Keratinocyte (primary cell): Measurements from ENCODE around the gene CHN2. TPM values are rescaled to one million over a fixed set of nuclear protein-coding genes. Genes with fewer than 3 reads are reported as not detected.

Source experiments
- DNase-seq: peaks from one replicate; pipeline ENCODE4 v3.0.0-alpha.2; 2011; ENCODE audit warnings: low read depth, missing footprints, low spot score
- FAIRE-seq: peaks from 2 replicates; lab custom pipeline; 2011; peaks lifted over from hg19 to GRCh38; lab: Jason Lieb, UNC
- H2AFZ ChIP-seq: 2 replicates; pipeline ENCODE4 v1.6.0; 2012; ENCODE audit warnings: low read length, control low read depth, inconsistent platforms; ENCODE audit not compliant: control insufficient read depth
- H3K27ac ChIP-seq: 2 replicates; pipeline ENCODE4 v1.5.1; 2011; ENCODE audit warnings: low read length; ENCODE audit not compliant: control insufficient read depth, insufficient read depth
- H3K27me3 ChIP-seq: 3 replicates; pipeline ENCODE4 v1.6.0; 2011; ENCODE audit warnings: low read length; ENCODE audit not compliant: control insufficient read depth, insufficient read depth; ENCODE audit errors: extremely low read depth
- H3K36me3 ChIP-seq, 2 experiments: 2 replicates in 1 of 2; 3 replicates in 1 of 2; pipeline ENCODE4 v1.5.1; 2011; ENCODE audit warnings: low read length in 2 of 2, mild to moderate bottlenecking in 1 of 2; ENCODE audit not compliant: control insufficient read depth in 2 of 2, insufficient read depth in 2 of 2; ENCODE audit errors: extremely low read depth in 1 of 2
- H3K4me1 ChIP-seq: 3 replicates; pipeline ENCODE4 v1.5.1; 2011; ENCODE audit warnings: low read length; ENCODE audit not compliant: control insufficient read depth, insufficient read depth; ENCODE audit errors: extremely low read depth
- H3K4me2 ChIP-seq: 3 replicates; pipeline ENCODE4 v1.6.0; 2011; ENCODE audit warnings: low read depth, low read length; ENCODE audit not compliant: control insufficient read depth, insufficient read depth; ENCODE audit errors: extremely low read depth
- H3K4me3 ChIP-seq, 3 experiments: fragments of 200-600 bp in 1 of 3; sonication (generic) in 1 of 3; 2 replicates in 2 of 3; 3 replicates in 1 of 3; pipeline ENCODE4 v1.5.1; 2011 to 2016; ENCODE audit warnings: low read length in 3 of 3, mild to moderate bottlenecking in 3 of 3, control low read depth in 2 of 3, inconsistent platforms in 1 of 3, low read depth in 1 of 3, mixed read lengths in 1 of 3, mixed run types in 1 of 3, moderate library complexity in 1 of 3; ENCODE audit not compliant: control insufficient read depth in 2 of 3, insufficient read depth in 2 of 3; ENCODE audit errors: extremely low read depth in 1 of 3
- H3K79me2 ChIP-seq: 2 replicates; pipeline ENCODE4 v1.6.0; 2012; ENCODE audit warnings: low read length; ENCODE audit not compliant: control insufficient read depth, insufficient read depth
- H3K9ac ChIP-seq: 3 replicates; pipeline ENCODE4 v1.6.0; 2011; ENCODE audit warnings: low read length; ENCODE audit not compliant: control insufficient read depth, insufficient read depth; ENCODE audit errors: extremely low read depth
- H3K9me1 ChIP-seq: 3 replicates; pipeline ENCODE4 v1.6.0; 2011; ENCODE audit warnings: low read length; ENCODE audit not compliant: control insufficient read depth, insufficient read depth; ENCODE audit errors: extremely low read depth
- H3K9me3 ChIP-seq: 2 replicates; pipeline ENCODE4 v1.5.1; 2012; ENCODE audit warnings: low read depth, low read length; ENCODE audit not compliant: control insufficient read depth
- H4K20me1 ChIP-seq: 3 replicates; pipeline ENCODE4 v1.6.0; 2011; ENCODE audit warnings: low read length; ENCODE audit not compliant: control insufficient read depth, insufficient read depth; ENCODE audit errors: extremely low read depth
- EZH2 ChIP-seq: IDR thresholded peaks from one replicate; pipeline ENCODE4 v1.6.1; 2012; ENCODE audit warnings: inconsistent platforms, mild to moderate bottlenecking, low read length, moderate library complexity
- dilution Hi-C: fragments of 300-500 bp; cut with MboI; formaldehyde crosslinking; loops from one replicate; pipeline ENCODE4 v1.7.0; 2020; ENCODE audit warnings: low sequenced_read_pairs; ENCODE audit not compliant: extremely low pct_ligation_motif_present
- polyA plus RNA-seq, 5 experiments: library from polyadenylated mRNA; depleted of rRNA in 3 of 5; stranded (reverse) in 3 of 5; stranded (forward) in 1 of 5; unstranded in 1 of 5; fragments of >200 nt; gene quantifications; 1 replicate in 1 of 5; 2 replicates in 3 of 5; 3 replicates in 1 of 5; pipeline versions ENCODE4 v1.2.1 to v1.2.3, GENCODE V29; 2011 to 2012; ENCODE audit warnings: missing spikeins in 2 of 5, low read depth in 1 of 5, low replicate concordance in 1 of 5
- TF ChIP-seq, protein P1 (sequence below), 3 experiments: IDR thresholded peaks in 1 of 3; conservative IDR thresholded peaks in 1 of 3; optimal IDR thresholded peaks in 1 of 3; 2 replicates in 2 of 3; 3 replicates in 1 of 3; pipeline versions ENCODE3 to v1.5.1; 2011; ENCODE audit warnings: low read length in 3 of 3, mild to moderate bottlenecking in 3 of 3, moderate library complexity in 2 of 3, control low read depth in 1 of 3, inconsistent platforms in 1 of 3; ENCODE audit not compliant: insufficient read depth in 2 of 3; ENCODE audit errors: extremely low read depth in 1 of 3

CHN2 gene
- polyA plus RNA-seq, 1 donor (not counting 4 experiments of a cell fraction or from before 2014, with no cell fraction given), result 1.8 TPM

DNA sequence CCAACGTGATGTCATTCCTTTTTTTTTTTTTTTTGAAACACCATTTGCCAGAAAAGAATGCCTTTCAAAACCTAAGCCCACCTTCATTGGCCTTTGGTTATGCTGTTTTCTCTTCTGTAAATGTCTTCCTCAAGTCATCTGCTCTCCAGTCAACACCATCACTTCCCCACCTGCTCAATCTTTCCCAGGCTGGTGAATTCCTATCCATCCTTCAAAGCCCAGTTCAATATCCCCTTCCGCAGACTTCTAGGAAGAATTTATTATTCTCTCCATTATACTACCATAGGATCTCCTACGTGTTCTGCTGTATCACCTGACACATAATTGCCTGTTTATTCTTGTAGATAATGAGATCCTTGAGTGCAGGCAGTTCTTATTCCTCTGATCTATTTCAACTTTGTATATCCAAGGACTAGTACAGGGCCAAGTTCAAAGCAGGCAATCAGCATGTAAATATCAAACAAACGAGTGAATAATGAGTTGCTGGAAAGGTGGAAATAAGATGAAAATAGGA, 295.6 kb downstream of the CHN2 start:
- Histone ChIP-seq H3K4me2 (no peak overlapping the region), H3K79me2 (no peaks in the 10 kb centered on the region), H4K20me1 (no peaks in the 10 kb centered on the region), H3K9me3 (no peaks in the 10 kb centered on the region), H3K36me3 (no peaks in the 10 kb centered on the region), H2AFZ (no peak overlapping the region), H3K4me1 (peaks cover 25% of the 10 kb centered on the region), H3K27ac (no peak overlapping the region), H3K27me3 (no peaks in the 10 kb centered on the region), H3K9ac (no peak overlapping the region), H3K4me3 (no peak overlapping the region), H3K9me1 (no peaks in the 10 kb centered on the region)
- FAIRE-seq (peak; percentile 59), DNase-seq (no peak)
- dilution Hi-C loops, result no loop called here
- TF ChIP-seq, protein P1, sequence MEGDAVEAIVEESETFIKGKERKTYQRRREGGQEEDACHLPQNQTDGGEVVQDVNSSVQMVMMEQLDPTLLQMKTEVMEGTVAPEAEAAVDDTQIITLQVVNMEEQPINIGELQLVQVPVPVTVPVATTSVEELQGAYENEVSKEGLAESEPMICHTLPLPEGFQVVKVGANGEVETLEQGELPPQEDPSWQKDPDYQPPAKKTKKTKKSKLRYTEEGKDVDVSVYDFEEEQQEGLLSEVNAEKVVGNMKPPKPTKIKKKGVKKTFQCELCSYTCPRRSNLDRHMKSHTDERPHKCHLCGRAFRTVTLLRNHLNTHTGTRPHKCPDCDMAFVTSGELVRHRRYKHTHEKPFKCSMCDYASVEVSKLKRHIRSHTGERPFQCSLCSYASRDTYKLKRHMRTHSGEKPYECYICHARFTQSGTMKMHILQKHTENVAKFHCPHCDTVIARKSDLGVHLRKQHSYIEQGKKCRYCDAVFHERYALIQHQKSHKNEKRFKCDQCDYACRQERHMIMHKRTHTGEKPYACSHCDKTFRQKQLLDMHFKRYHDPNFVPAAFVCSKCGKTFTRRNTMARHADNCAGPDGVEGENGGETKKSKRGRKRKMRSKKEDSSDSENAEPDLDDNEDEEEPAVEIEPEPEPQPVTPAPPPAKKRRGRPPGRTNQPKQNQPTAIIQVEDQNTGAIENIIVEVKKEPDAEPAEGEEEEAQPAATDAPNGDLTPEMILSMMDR (optimal IDR thresholded peaks at IDR 0.05 in 1 of 3, IDR thresholded peaks at IDR 0.05 in 1 of 3, conservative IDR thresholded peaks at IDR 0.05 in 1 of 3; ENCODE audit: extremely low read depth in 1 of 3, insufficient read depth in 2 of 3, low read length in 3 of 3), result no peak
- TF ChIP-seq EZH2, result no peak

DNA sequence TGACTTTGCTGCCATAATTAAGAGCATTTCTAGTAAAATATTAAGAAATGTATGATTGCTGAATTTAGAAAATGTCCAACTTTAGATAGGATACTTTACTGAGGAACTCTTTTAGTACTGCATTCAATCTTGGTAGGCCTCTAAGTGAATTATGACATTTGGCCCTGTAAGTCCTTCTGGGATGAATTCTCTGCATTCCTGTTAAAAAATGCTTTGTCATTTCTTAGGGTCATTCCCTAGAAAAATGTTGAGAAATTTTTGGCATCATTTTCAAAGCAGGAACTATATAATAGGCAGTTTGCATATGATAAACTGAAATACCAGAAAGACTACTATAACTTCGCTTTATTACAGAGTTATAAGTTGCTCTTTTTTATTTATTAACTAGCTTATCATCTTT, 299.8 kb downstream of the CHN2 start:
- Histone ChIP-seq H3K36me3 (no peaks in the 10 kb centered on the region), H3K27me3 (no peaks in the 10 kb centered on the region), H3K9me1 (no peaks in the 10 kb centered on the region), H4K20me1 (no peaks in the 10 kb centered on the region), H2AFZ (no peak overlapping the region), H3K4me1 (peaks cover 4% of the 10 kb centered on the region), H3K27ac (no peak overlapping the region), H3K4me3 (no peak overlapping the region), H3K9me3 (no peaks in the 10 kb centered on the region), H3K4me2 (no peak overlapping the region), H3K9ac (no peak overlapping the region), H3K79me2 (no peaks in the 10 kb centered on the region)
- dilution Hi-C loops, result no loop called here
- TF ChIP-seq, protein P1 (optimal IDR thresholded peaks at IDR 0.05 in 1 of 3, IDR thresholded peaks at IDR 0.05 in 1 of 3, conservative IDR thresholded peaks at IDR 0.05 in 1 of 3; ENCODE audit: extremely low read depth in 1 of 3, insufficient read depth in 2 of 3, low read length in 3 of 3), result no peak
- no peak for TF ChIP-seq EZH2
- no peak for DNase-seq
- FAIRE-seq, result no peak
